ENCODE measurements around the gene OLFM2.

DNA sequence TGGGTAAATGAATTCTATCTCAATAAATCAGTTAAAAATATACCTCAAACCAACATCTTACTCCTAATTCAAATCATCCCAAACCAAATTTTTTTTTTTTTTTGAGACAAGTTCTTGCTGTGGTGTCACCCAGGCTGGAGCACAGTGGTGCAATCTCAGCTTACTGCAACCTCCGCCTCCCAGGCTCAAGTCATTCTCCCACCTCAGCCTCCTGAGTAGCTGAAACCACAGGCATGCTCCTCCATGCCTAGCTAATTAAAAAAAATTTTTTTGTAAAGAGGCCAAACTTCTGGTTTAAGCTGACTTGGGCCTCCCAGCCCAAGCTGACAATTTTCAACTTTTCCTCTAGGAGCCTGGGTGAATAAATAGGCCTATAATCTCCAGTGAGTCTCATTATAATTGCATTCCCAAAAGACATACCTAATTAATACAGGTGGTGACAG is 22.1 kb upstream of the OLFM2 start:
- TF ChIP-seq, protein P1, sequence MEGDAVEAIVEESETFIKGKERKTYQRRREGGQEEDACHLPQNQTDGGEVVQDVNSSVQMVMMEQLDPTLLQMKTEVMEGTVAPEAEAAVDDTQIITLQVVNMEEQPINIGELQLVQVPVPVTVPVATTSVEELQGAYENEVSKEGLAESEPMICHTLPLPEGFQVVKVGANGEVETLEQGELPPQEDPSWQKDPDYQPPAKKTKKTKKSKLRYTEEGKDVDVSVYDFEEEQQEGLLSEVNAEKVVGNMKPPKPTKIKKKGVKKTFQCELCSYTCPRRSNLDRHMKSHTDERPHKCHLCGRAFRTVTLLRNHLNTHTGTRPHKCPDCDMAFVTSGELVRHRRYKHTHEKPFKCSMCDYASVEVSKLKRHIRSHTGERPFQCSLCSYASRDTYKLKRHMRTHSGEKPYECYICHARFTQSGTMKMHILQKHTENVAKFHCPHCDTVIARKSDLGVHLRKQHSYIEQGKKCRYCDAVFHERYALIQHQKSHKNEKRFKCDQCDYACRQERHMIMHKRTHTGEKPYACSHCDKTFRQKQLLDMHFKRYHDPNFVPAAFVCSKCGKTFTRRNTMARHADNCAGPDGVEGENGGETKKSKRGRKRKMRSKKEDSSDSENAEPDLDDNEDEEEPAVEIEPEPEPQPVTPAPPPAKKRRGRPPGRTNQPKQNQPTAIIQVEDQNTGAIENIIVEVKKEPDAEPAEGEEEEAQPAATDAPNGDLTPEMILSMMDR (conservative IDR thresholded peaks at IDR 0.05 in 1 of 2, IDR thresholded peaks at IDR 0.05 in 1 of 2; ENCODE audit: low read depth in 1 of 2, low read length in 2 of 2) = peak in 1 of 2 donors; percentile 8
- TF ChIP-seq EZH2 (IDR thresholded peaks at IDR 0.05; ENCODE audit: low read length, missing control alignments) = no peak
